ENCODE data around the gene MEA1. TPM values are rescaled to one million over a fixed set of nuclear protein-coding genes. Genes with fewer than 3 reads are reported as not detected.

MEA1 gene
- total and polyA plus RNA-seq, 2 experiments from 2014 or later = 70.5 to 205 TPM

DNA sequence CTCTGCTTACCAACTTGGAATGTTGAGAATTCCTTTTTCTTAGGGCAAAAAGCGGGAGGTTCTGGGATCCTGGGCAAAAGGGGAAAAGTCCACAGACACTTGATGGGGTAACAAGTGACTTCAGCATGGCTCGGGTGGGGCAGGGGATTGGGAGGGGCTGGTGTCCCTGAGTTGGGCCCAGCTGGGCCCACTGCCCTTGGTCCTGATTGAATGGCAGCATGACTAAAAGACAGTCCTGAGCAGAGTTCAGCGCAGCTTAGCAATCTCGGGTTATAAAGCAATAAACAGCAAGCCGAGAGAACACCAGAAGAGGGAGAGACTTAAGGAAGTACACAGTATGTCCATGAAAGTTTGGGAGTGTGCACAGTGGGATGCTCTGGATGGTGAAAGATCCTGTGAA is 23.8 kb downstream of the MEA1 start (continued):
- TF ChIP-seq, protein P1, sequence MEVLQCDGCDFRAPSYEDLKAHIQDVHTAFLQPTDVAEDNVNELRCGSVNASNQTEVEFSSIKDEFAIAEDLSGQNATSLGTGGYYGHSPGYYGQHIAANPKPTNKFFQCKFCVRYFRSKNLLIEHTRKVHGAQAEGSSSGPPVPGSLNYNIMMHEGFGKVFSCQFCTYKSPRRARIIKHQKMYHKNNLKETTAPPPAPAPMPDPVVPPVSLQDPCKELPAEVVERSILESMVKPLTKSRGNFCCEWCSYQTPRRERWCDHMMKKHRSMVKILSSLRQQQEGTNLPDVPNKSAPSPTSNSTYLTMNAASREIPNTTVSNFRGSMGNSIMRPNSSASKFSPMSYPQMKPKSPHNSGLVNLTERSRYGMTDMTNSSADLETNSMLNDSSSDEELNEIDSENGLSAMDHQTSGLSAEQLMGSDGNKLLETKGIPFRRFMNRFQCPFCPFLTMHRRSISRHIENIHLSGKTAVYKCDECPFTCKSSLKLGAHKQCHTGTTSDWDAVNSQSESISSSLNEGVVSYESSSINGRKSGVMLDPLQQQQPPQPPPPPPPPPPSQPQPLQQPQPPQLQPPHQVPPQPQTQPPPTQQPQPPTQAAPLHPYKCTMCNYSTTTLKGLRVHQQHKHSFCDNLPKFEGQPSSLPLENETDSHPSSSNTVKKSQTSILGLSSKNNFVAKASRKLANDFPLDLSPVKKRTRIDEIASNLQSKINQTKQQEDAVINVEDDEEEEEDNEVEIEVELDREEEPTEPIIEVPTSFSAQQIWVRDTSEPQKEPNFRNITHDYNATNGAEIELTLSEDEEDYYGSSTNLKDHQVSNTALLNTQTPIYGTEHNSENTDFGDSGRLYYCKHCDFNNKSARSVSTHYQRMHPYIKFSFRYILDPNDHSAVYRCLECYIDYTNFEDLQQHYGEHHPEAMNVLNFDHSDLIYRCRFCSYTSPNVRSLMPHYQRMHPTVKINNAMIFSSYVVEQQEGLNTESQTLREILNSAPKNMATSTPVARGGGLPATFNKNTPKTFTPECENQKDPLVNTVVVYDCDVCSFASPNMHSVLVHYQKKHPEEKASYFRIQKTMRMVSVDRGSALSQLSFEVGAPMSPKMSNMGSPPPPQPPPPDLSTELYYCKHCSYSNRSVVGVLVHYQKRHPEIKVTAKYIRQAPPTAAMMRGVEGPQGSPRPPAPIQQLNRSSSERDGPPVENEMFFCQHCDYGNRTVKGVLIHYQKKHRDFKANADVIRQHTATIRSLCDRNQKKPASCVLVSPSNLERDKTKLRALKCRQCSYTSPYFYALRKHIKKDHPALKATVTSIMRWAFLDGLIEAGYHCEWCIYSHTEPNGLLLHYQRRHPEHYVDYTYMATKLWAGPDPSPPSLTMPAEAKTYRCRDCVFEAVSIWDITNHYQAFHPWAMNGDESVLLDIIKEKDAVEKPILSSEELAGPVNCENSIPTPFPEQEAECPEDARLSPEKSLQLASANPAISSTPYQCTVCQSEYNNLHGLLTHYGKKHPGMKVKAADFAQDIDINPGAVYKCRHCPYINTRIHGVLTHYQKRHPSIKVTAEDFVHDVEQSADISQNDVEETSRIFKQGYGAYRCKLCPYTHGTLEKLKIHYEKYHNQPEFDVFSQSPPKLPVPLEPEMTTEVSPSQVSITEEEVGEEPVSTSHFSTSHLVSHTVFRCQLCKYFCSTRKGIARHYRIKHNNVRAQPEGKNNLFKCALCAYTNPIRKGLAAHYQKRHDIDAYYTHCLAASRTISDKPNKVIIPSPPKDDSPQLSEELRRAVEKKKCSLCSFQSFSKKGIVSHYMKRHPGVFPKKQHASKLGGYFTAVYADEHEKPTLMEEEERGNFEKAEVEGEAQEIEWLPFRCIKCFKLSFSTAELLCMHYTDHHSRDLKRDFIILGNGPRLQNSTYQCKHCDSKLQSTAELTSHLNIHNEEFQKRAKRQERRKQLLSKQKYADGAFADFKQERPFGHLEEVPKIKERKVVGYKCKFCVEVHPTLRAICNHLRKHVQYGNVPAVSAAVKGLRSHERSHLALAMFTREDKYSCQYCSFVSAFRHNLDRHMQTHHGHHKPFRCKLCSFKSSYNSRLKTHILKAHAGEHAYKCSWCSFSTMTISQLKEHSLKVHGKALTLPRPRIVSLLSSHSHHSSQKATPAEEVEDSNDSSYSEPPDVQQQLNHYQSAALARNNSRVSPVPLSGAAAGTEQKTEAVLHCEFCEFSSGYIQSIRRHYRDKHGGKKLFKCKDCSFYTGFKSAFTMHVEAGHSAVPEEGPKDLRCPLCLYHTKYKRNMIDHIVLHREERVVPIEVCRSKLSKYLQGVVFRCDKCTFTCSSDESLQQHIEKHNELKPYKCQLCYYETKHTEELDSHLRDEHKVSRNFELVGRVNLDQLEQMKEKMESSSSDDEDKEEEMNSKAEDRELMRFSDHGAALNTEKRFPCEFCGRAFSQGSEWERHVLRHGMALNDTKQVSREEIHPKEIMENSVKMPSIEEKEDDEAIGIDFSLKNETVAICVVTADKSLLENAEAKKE (CRISPR knock-in tag; IDR thresholded peaks at IDR 0.05) = no peak
- TF ChIP-seq, protein P2, sequence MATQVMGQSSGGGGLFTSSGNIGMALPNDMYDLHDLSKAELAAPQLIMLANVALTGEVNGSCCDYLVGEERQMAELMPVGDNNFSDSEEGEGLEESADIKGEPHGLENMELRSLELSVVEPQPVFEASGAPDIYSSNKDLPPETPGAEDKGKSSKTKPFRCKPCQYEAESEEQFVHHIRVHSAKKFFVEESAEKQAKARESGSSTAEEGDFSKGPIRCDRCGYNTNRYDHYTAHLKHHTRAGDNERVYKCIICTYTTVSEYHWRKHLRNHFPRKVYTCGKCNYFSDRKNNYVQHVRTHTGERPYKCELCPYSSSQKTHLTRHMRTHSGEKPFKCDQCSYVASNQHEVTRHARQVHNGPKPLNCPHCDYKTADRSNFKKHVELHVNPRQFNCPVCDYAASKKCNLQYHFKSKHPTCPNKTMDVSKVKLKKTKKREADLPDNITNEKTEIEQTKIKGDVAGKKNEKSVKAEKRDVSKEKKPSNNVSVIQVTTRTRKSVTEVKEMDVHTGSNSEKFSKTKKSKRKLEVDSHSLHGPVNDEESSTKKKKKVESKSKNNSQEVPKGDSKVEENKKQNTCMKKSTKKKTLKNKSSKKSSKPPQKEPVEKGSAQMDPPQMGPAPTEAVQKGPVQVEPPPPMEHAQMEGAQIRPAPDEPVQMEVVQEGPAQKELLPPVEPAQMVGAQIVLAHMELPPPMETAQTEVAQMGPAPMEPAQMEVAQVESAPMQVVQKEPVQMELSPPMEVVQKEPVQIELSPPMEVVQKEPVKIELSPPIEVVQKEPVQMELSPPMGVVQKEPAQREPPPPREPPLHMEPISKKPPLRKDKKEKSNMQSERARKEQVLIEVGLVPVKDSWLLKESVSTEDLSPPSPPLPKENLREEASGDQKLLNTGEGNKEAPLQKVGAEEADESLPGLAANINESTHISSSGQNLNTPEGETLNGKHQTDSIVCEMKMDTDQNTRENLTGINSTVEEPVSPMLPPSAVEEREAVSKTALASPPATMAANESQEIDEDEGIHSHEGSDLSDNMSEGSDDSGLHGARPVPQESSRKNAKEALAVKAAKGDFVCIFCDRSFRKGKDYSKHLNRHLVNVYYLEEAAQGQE (IDR thresholded peaks at IDR 0.05; ENCODE audit: unreplicated experiment) = no peak
- TF ChIP-seq, protein P3, sequence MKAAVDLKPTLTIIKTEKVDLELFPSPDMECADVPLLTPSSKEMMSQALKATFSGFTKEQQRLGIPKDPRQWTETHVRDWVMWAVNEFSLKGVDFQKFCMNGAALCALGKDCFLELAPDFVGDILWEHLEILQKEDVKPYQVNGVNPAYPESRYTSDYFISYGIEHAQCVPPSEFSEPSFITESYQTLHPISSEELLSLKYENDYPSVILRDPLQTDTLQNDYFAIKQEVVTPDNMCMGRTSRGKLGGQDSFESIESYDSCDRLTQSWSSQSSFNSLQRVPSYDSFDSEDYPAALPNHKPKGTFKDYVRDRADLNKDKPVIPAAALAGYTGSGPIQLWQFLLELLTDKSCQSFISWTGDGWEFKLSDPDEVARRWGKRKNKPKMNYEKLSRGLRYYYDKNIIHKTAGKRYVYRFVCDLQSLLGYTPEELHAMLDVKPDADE (IDR thresholded peaks at IDR 0.05) = no peak
